ENCODE results near the gene NEU3.

Gene NEU3

DNA sequence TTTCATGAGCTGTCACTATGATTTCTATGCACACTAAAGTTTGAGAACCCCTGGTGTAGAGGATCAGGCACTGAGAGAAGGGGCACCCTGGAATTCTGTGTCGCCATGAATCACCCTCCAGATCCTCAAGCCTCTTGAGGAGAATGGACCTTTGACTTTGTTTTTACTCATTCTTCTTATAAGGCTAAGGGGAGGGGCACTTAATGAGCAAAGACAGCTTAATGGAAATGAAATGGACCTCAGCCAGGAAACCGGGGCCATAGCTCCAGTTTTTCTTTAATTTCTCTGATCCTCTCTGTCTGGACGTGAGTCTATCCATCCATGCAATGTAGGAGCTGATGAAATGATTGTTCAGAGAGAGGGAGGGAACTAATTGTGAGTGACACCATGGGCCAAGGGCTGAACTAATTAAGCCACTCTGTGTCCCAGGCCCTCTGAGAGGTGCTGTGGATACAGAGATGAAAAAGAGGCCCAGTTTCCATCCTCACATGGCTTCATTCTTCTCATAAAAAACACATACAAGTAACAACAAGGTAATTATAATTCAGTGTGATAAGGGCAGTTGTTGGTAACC is 75.1 kb downstream of the NEU3 start:
- peak; percentile 49 for DNase-seq (ENCODE audit: low spot score)

DNA sequence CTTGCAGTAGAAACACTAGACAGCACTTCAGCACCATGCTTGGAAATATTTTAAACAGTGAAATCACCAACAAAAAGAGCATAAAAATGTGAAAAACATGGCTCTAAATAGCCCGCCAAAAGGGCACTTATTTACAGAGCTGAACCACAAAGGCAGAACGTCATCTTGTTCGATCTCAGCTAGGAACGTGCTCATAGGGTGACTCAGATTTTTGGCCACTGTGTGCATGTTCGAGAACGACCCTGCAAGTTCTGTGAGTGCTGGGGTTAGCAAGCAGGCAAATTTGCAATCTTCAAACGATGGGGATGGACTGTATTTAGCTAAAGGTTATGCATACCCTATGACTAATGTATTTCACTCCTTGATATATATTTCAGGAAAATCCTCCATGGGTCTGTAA is 77.3 kb downstream of the NEU3 start:
- peak; percentile 16 for DNase-seq (ENCODE audit: low spot score)

Measured in RKO (cell line).